ENCODE data around the gene MCF2L2.
A peak's percentile ranks its signal among the peaks of the same experiment; 100 is the strongest.
"Not testable (repeated sequence)": the region's sequence is repeated elsewhere in the genome, so short reads cannot be mapped to it uniquely, and the experiment has no call there.

MCF2L2 gene

GRCh38 chr3:183233966-183234365 lies 194.5 kb downstream of the MCF2L2 start:
- Histone ChIP-seq H3K27me3 (ENCODE audit: control insufficient read depth in 1 of 2, insufficient read depth in 2 of 2, low read length in 2 of 2) (no peaks in the 10 kb centered on the region), H3K4me1 (ENCODE audit: control insufficient read depth in 1 of 2, insufficient read depth in 2 of 2, low read length in 2 of 2) (no peaks in the 10 kb centered on the region), H3K27ac (ENCODE audit: low read depth, low read length) (no peak overlapping the region), H3K4me3 (ENCODE audit: low read depth in 1 of 2, low read length in 2 of 2) (no peak overlapping the region), H3K9me3 (ENCODE audit: control insufficient read depth in 1 of 2, low read length in 2 of 2) (no peaks in the 10 kb centered on the region), H3K36me3 (ENCODE audit: control insufficient read depth in 1 of 2, insufficient read depth in 2 of 2, low read length in 2 of 2) (no peaks in the 10 kb centered on the region), H3K9ac (ENCODE audit: low read depth in 1 of 2, low read length in 2 of 2) (no peak overlapping the region)

- H3K9ac ChIP-seq (ENCODE audit: low read depth in 1 of 2, low read length in 2 of 2): no peak overlapping the region
- H3K36me3 ChIP-seq (ENCODE audit: control insufficient read depth in 1 of 2, insufficient read depth in 2 of 2, low read length in 2 of 2): no peaks in the 10 kb centered on the region
- no peaks in the 10 kb centered on the region for H3K27me3 ChIP-seq (ENCODE audit: control insufficient read depth in 1 of 2, insufficient read depth in 2 of 2, low read length in 2 of 2)
- H3K27ac ChIP-seq (ENCODE audit: low read depth, low read length): no peak overlapping the region
- peaks cover 2 to 6% of the 10 kb centered on the region in 2 donors for H3K4me1 ChIP-seq (ENCODE audit: control insufficient read depth in 1 of 2, insufficient read depth in 2 of 2, low read length in 2 of 2)
- no peaks in the 10 kb centered on the region for H3K9me3 ChIP-seq (ENCODE audit: control insufficient read depth in 1 of 2, low read length in 2 of 2)
- no peak overlapping the region for H3K4me3 ChIP-seq (ENCODE audit: low read depth in 1 of 2, low read length in 2 of 2)
Measured at GRCh38 chr3:183230826-183231225, 197.6 kb downstream of the MCF2L2 start.

- H3K9me3 ChIP-seq (ENCODE audit: control insufficient read depth in 1 of 2, low read length in 2 of 2); H3K27me3 ChIP-seq (ENCODE audit: control insufficient read depth in 1 of 2, insufficient read depth in 2 of 2, low read length in 2 of 2); H3K9ac ChIP-seq (ENCODE audit: low read depth in 1 of 2, low read length in 2 of 2); H3K27ac ChIP-seq (ENCODE audit: low read depth, low read length); H3K36me3 ChIP-seq (ENCODE audit: control insufficient read depth in 1 of 2, insufficient read depth in 2 of 2, low read length in 2 of 2); H3K4me1 ChIP-seq (ENCODE audit: control insufficient read depth in 1 of 2, insufficient read depth in 2 of 2, low read length in 2 of 2); H3K4me3 ChIP-seq (ENCODE audit: low read depth in 1 of 2, low read length in 2 of 2): not testable (repeated sequence)
Measured at GRCh38 chr3:183230251-183230650, 198.2 kb downstream of the MCF2L2 start.

- Histone ChIP-seq H3K27me3 (ENCODE audit: control insufficient read depth in 1 of 2, insufficient read depth in 2 of 2, low read length in 2 of 2) (no peaks in the 10 kb centered on the region), H3K4me3 (ENCODE audit: low read depth in 1 of 2, low read length in 2 of 2) (no peak overlapping the region), H3K9ac (ENCODE audit: low read depth in 1 of 2, low read length in 2 of 2) (no peak overlapping the region), H3K4me1 (ENCODE audit: control insufficient read depth in 1 of 2, insufficient read depth in 2 of 2, low read length in 2 of 2) (peaks cover 13 to 19% of the 10 kb centered on the region in 2 donors), H3K27ac (ENCODE audit: low read depth, low read length) (no peak overlapping the region), H3K9me3 (ENCODE audit: control insufficient read depth in 1 of 2, low read length in 2 of 2) (no peaks in the 10 kb centered on the region), H3K36me3 (ENCODE audit: control insufficient read depth in 1 of 2, insufficient read depth in 2 of 2, low read length in 2 of 2) (no peaks in the 10 kb centered on the region)
Measured at GRCh38 chr3:183229178-183229577, 199.2 kb downstream of the MCF2L2 start.

GRCh38 chr3:183227586-183227985 lies 200.8 kb downstream of the MCF2L2 start:
- Histone ChIP-seq H3K27ac (ENCODE audit: low read depth, low read length) (no peak overlapping the region), H3K36me3 (ENCODE audit: control insufficient read depth in 1 of 2, insufficient read depth in 2 of 2, low read length in 2 of 2) (no peaks in the 10 kb centered on the region), H3K4me1 (ENCODE audit: control insufficient read depth in 1 of 2, insufficient read depth in 2 of 2, low read length in 2 of 2) (peaks cover 22 to 31% of the 10 kb centered on the region in 2 donors), H3K4me3 (ENCODE audit: low read depth in 1 of 2, low read length in 2 of 2) (no peak overlapping the region), H3K27me3 (ENCODE audit: control insufficient read depth in 1 of 2, insufficient read depth in 2 of 2, low read length in 2 of 2) (no peaks in the 10 kb centered on the region), H3K9me3 (ENCODE audit: control insufficient read depth in 1 of 2, low read length in 2 of 2) (no peaks in the 10 kb centered on the region), H3K9ac (ENCODE audit: low read depth in 1 of 2, low read length in 2 of 2) (no peak overlapping the region)

- peaks cover 22 to 33% of the 10 kb centered on the region in 2 donors for H3K4me1 ChIP-seq (ENCODE audit: control insufficient read depth in 1 of 2, insufficient read depth in 2 of 2, low read length in 2 of 2)
Measured at GRCh38 chr3:183226333-183226890, 202.0 kb downstream of the MCF2L2 start.

GRCh38 chr3:183224180-183224970 lies 204.0 kb downstream of the MCF2L2 start:
- peaks cover 22 to 33% of the 10 kb centered on the region in 2 donors for H3K4me1 ChIP-seq (ENCODE audit: control insufficient read depth in 1 of 2, insufficient read depth in 2 of 2, low read length in 2 of 2)
- H3K9me3 ChIP-seq (ENCODE audit: control insufficient read depth in 1 of 2, low read length in 2 of 2): no peaks in the 10 kb centered on the region
- no peaks in the 10 kb centered on the region for H3K27me3 ChIP-seq (ENCODE audit: control insufficient read depth in 1 of 2, insufficient read depth in 2 of 2, low read length in 2 of 2)
- H3K36me3 ChIP-seq (ENCODE audit: control insufficient read depth in 1 of 2, insufficient read depth in 2 of 2, low read length in 2 of 2): no peaks in the 10 kb centered on the region
- no peak overlapping the region for H3K4me3 ChIP-seq (ENCODE audit: low read depth in 1 of 2, low read length in 2 of 2)
- H3K27ac ChIP-seq (ENCODE audit: low read depth, low read length): no peak overlapping the region
- H3K9ac ChIP-seq (ENCODE audit: low read depth in 1 of 2, low read length in 2 of 2): no peak overlapping the region

More at GRCh38 chr3:183226333-183226890, 202.0 kb downstream of the MCF2L2 start:
- Histone ChIP-seq H3K9me3 (ENCODE audit: control insufficient read depth in 1 of 2, low read length in 2 of 2) (no peaks in the 10 kb centered on the region), H3K4me3 (ENCODE audit: low read depth in 1 of 2, low read length in 2 of 2) (no peak overlapping the region), H3K27ac (ENCODE audit: low read depth, low read length) (no peak overlapping the region), H3K36me3 (ENCODE audit: control insufficient read depth in 1 of 2, insufficient read depth in 2 of 2, low read length in 2 of 2) (no peaks in the 10 kb centered on the region), H3K27me3 (ENCODE audit: control insufficient read depth in 1 of 2, insufficient read depth in 2 of 2, low read length in 2 of 2) (no peaks in the 10 kb centered on the region), H3K9ac (ENCODE audit: low read depth in 1 of 2, low read length in 2 of 2) (peak overlapping the region in 1 of 2 donors; percentile 0)

GRCh38 chr3:183222631-183223235 lies 205.7 kb downstream of the MCF2L2 start:
- H3K27me3 ChIP-seq (ENCODE audit: control insufficient read depth in 1 of 2, insufficient read depth in 2 of 2, low read length in 2 of 2): no peaks in the 10 kb centered on the region
- H3K4me1 ChIP-seq (ENCODE audit: control insufficient read depth in 1 of 2, insufficient read depth in 2 of 2, low read length in 2 of 2): peaks cover 19 to 33% of the 10 kb centered on the region in 2 donors

GRCh38 chr3:183220828-183221227 lies 207.6 kb downstream of the MCF2L2 start:
- no peaks in the 10 kb centered on the region for H3K9me3 ChIP-seq (ENCODE audit: control insufficient read depth in 1 of 2, low read length in 2 of 2)
- H3K4me3 ChIP-seq (ENCODE audit: low read depth in 1 of 2, low read length in 2 of 2): no peak overlapping the region
- H3K27ac ChIP-seq (ENCODE audit: low read depth, low read length): no peak overlapping the region
- H3K27me3 ChIP-seq (ENCODE audit: control insufficient read depth in 1 of 2, insufficient read depth in 2 of 2, low read length in 2 of 2): no peaks in the 10 kb centered on the region
- H3K4me1 ChIP-seq (ENCODE audit: control insufficient read depth in 1 of 2, insufficient read depth in 2 of 2, low read length in 2 of 2): peaks cover 17 to 31% of the 10 kb centered on the region in 2 donors
- H3K9ac ChIP-seq (ENCODE audit: low read depth in 1 of 2, low read length in 2 of 2): no peak overlapping the region
- no peaks in the 10 kb centered on the region for H3K36me3 ChIP-seq (ENCODE audit: control insufficient read depth in 1 of 2, insufficient read depth in 2 of 2, low read length in 2 of 2)

More at GRCh38 chr3:183222631-183223235, 205.7 kb downstream of the MCF2L2 start:
- no peaks in the 10 kb centered on the region for H3K9me3 ChIP-seq (ENCODE audit: control insufficient read depth in 1 of 2, low read length in 2 of 2)
- no peak overlapping the region for H3K4me3 ChIP-seq (ENCODE audit: low read depth in 1 of 2, low read length in 2 of 2)
- no peaks in the 10 kb centered on the region for H3K36me3 ChIP-seq (ENCODE audit: control insufficient read depth in 1 of 2, insufficient read depth in 2 of 2, low read length in 2 of 2)
- no peak overlapping the region for H3K9ac ChIP-seq (ENCODE audit: low read depth in 1 of 2, low read length in 2 of 2)
- no peak overlapping the region for H3K27ac ChIP-seq (ENCODE audit: low read depth, low read length)

GRCh38 chr3:183218826-183219225 lies 209.6 kb downstream of the MCF2L2 start:
- no peaks in the 10 kb centered on the region for H3K27me3 ChIP-seq (ENCODE audit: control insufficient read depth in 1 of 2, insufficient read depth in 2 of 2, low read length in 2 of 2)
- peaks cover 13 to 17% of the 10 kb centered on the region in 2 donors for H3K4me1 ChIP-seq (ENCODE audit: control insufficient read depth in 1 of 2, insufficient read depth in 2 of 2, low read length in 2 of 2)
- no peak overlapping the region for H3K9ac ChIP-seq (ENCODE audit: low read depth in 1 of 2, low read length in 2 of 2)
- no peak overlapping the region for H3K27ac ChIP-seq (ENCODE audit: low read depth, low read length)
- no peak overlapping the region for H3K4me3 ChIP-seq (ENCODE audit: low read depth in 1 of 2, low read length in 2 of 2)
- no peaks in the 10 kb centered on the region for H3K9me3 ChIP-seq (ENCODE audit: control insufficient read depth in 1 of 2, low read length in 2 of 2)
- H3K36me3 ChIP-seq (ENCODE audit: control insufficient read depth in 1 of 2, insufficient read depth in 2 of 2, low read length in 2 of 2): no peaks in the 10 kb centered on the region
